CD4-positive, alpha-beta memory T cell (primary cell): ENCODE measurements around the gene ZBTB7A. TPM values are rescaled to one million over a fixed set of nuclear protein-coding genes. Genes with fewer than 3 reads are reported as not detected.
"Not testable (repeated sequence)": the region's sequence is repeated elsewhere in the genome, so short reads cannot be mapped to it uniquely, and the experiment has no call there.

Source experiments
- CTCF ChIA-PET: fragments of 350-600 bp; sonication (Branson Sonifier 250); formaldehyde crosslinking; loops from one replicate; lab custom pipeline; 2021; ENCODE audit warnings: inconsistent platforms; ENCODE audit not compliant: partially characterized antibody; lab: Charles Lee
- POLR2A ChIA-PET: fragments of 350-600 bp; sonication (Branson Sonifier 250); formaldehyde crosslinking; loops from one replicate; lab custom pipeline; 2021; ENCODE audit not compliant: partially characterized antibody; lab: Charles Lee
- DNase-seq, 5 donors: peaks; one replicate each; pipeline versions ENCODE4 v3.0.0 to v3.0.0-alpha.2; 2020 to 2022; ENCODE audit warnings: mixed read lengths in 1 of 5
- H3K27ac ChIP-seq: one replicate; pipeline ENCODE4 v1.7.0; 2013; ENCODE audit warnings: low read depth, low read length
- H3K27me3 ChIP-seq: 2 replicates; pipeline ENCODE4 v1.7.0; 2013; ENCODE audit warnings: mild to moderate bottlenecking, low read length, moderate library complexity; ENCODE audit not compliant: insufficient read depth
- H3K36me3 ChIP-seq: 2 replicates; pipeline ENCODE4 v1.7.0; 2013; ENCODE audit warnings: mild to moderate bottlenecking, low read length, moderate library complexity; ENCODE audit not compliant: insufficient read depth
- H3K4me1 ChIP-seq: 2 replicates; pipeline ENCODE4 v1.7.0; 2013; ENCODE audit warnings: mild to moderate bottlenecking, low read length, moderate library complexity; ENCODE audit not compliant: insufficient read depth
- H3K4me3 ChIP-seq, 2 donors: one replicate each; pipeline ENCODE4 v1.7.0; 2013; ENCODE audit warnings: low read length in 2 of 2, mild to moderate bottlenecking in 1 of 2
- H3K9me3 ChIP-seq, 2 donors: one replicate each; pipeline ENCODE4 v1.7.0; 2013; ENCODE audit warnings: low read length in 2 of 2, control low read depth in 1 of 2; ENCODE audit not compliant: control insufficient read depth in 1 of 2
- H3K27ac Mint-ChIP-seq, 7 donors: one replicate each; pipeline ENCODE4 v1.8.0; 2020 to 2021; ENCODE audit warnings: mixed read lengths in 7 of 7, mild to moderate bottlenecking in 6 of 7, inconsistent platforms in 3 of 7, moderate library complexity in 3 of 7
- H3K27me3 Mint-ChIP-seq, 2 donors: one replicate each; pipeline ENCODE4 v1.8.0; 2020 to 2021; ENCODE audit warnings: mixed read lengths in 2 of 2
- H3K36me3 Mint-ChIP-seq, 2 donors: one replicate each; pipeline ENCODE4 v1.8.0; 2020 to 2021; ENCODE audit warnings: mixed read lengths in 2 of 2, inconsistent platforms in 1 of 2, mild to moderate bottlenecking in 1 of 2
- H3K4me1 Mint-ChIP-seq, 4 donors: one replicate each; pipeline ENCODE4 v1.8.0; 2020 to 2021; ENCODE audit warnings: mixed read lengths in 4 of 4, mild to moderate bottlenecking in 1 of 4
- H3K4me3 Mint-ChIP-seq, 8 donors: one replicate each; pipeline ENCODE4 v1.8.0; 2020 to 2021; ENCODE audit warnings: mixed read lengths in 8 of 8, mild to moderate bottlenecking in 7 of 8, moderate library complexity in 6 of 8, inconsistent platforms in 3 of 8
- H3K9me3 Mint-ChIP-seq, 8 donors: one replicate each; pipeline ENCODE4 v1.8.0; 2020 to 2021; ENCODE audit warnings: mixed read lengths in 8 of 8, mild to moderate bottlenecking in 5 of 8, inconsistent platforms in 3 of 8, moderate library complexity in 1 of 8
- intact Hi-C: fragments of 100-400 bp; cut with micrococcal nuclease; formaldehyde crosslinking; loops from one replicate; pipeline ENCODE4 v1.15.1; 2023
- polyA plus RNA-seq, 2 donors: library from polyadenylated mRNA; unstranded; fragments of 300-500 nt; fragmentation: Illumina TruSeq; gene quantifications; one replicate each; pipeline ENCODE4 v1.2.3, GENCODE V29; 2021
- total RNA-seq, 2 experiments: library from RNA; stranded (reverse); gene quantifications; one replicate each; pipeline ENCODE4 v1.2.3, GENCODE V29; 2021

ZBTB7A gene
- total and polyA plus RNA-seq, 4 experiments from 2014 or later, result 9.6 to 57.7 (median 52.6) TPM

DNA sequence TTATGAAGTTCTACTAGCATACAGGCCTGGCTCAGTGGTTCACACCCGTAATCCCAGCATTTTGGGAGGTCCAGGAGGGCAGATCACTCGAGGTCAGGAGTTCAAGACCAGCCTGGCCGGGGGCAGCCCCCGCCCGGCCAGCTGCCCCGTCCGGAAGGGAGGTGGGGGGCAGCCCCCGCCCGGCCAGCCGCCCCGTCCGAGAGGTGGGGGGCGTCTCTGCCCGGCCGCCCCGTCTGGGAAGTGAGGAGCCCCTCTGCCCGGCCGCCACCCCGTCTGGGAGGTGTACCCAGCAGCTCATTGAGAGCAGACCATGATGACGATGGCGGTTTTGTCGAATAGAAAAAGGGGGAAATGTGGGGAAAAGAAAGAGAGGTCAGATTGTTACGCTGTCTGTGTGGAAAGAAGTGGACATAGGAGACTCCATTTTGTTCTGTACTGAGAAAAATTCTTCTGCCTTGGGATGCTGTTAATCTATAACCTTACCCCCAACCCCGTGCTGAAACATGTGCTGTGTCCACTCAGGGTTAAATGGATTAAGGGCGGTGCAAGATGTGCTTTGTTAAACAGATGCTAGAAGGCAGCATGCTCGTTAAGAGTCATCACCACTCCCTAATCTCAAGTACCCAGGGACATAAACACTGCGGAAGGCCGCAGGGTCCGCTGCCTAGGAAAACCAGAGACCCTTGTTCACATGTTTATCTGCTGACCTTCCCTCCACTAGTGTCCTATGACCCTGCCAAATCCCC is 67.9 kb downstream of the ZBTB7A start:
- H3K27ac ChIP-seq, POLR2A ChIA-PET, H3K36me3 Mint-ChIP-seq, H3K4me1 Mint-ChIP-seq, H3K4me3 Mint-ChIP-seq, H3K27me3 ChIP-seq, H3K27ac Mint-ChIP-seq, H3K36me3 ChIP-seq, CTCF ChIA-PET, H3K27me3 Mint-ChIP-seq, intact Hi-C loops, H3K9me3 Mint-ChIP-seq, H3K4me3 ChIP-seq, H3K9me3 ChIP-seq, DNase-seq, H3K4me1 ChIP-seq: not testable (repeated sequence)

DNA sequence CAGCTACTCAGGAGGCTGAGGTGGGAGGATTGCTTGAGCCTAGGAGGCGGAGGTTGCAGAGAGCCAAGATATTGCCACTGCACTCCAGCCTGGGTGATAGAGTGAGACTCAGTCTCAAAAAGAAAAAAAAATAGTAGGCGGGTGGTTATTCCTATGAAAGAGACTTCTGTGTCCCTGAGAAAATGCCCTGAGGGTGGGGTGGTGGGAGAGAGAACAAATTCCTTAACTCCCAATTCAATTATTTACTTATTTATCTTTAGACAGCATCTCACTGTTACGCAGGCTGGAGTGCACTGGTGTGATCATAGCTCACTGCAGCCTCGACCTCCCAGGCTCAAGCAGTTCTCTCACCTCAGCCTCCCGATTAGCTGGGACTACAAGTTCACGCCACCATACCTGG is 71.1 kb downstream of the ZBTB7A start:
- Mint-ChIP-seq H3K9me3 (no peaks in the 10 kb centered on the region), H3K27ac (no peak overlapping the region), H3K36me3 (no peaks in the 10 kb centered on the region), H3K27me3 (no peaks in the 10 kb centered on the region), H3K4me3 (no peak overlapping the region), H3K4me1 (peaks cover 0 to 3% (median 2%) of the 10 kb centered on the region in 4 donors)
- CTCF ChIA-PET, result interaction anchor here (1.4 kb wide), 1 partner anchor 144 kb away, joined by 4 read pairs; no protein-coding TSS in a partner anchor
- no peaks in the 10 kb centered on the region for H3K9me3 ChIP-seq
- H3K4me3 ChIP-seq, result no peak overlapping the region
- intact Hi-C loops, result no loop called here
- POLR2A ChIA-PET, result interaction anchor here (1.4 kb wide), 1 partner anchor 10 kb away, joined by 4 read pairs; the partner anchor contains the start of gene EEF2
- no peak for DNase-seq
- H3K36me3 ChIP-seq, result no peaks in the 10 kb centered on the region
- H3K4me1 ChIP-seq, result no peaks in the 10 kb centered on the region
- no peaks in the 10 kb centered on the region for H3K27me3 ChIP-seq
- no peak overlapping the region for H3K27ac ChIP-seq

Other genes with a start within 250 kb of the ZBTB7A start
- gene ZFR2, start 197.9 kb downstream of the ZBTB7A start, total RNA-seq, result 1 to 10 TPM; 1.2 to 3.1 TPM
- gene ZFR2, start 197.9 kb downstream of the ZBTB7A start, polyA plus RNA-seq, result 1 to 10 TPM; 3.9 to 4.1 TPM
- gene ATCAY, start 186.2 kb downstream of the ZBTB7A start, total RNA-seq, result not detected
- not detected for gene ATCAY, start 186.2 kb downstream of the ZBTB7A start, polyA plus RNA-seq
- gene NMRK2, start 133.8 kb downstream of the ZBTB7A start, total RNA-seq, result not detected
- not detected for gene NMRK2, start 133.8 kb downstream of the ZBTB7A start, polyA plus RNA-seq
- gene DAPK3, start 95.8 kb downstream of the ZBTB7A start, total RNA-seq, result 10 to 100 TPM; 40.0 to 40.7 TPM
- gene DAPK3, start 95.8 kb downstream of the ZBTB7A start, polyA plus RNA-seq, result 10 to 100 TPM; 22.3 to 26.0 TPM
- gene EEF2, start 81.4 kb downstream of the ZBTB7A start, total RNA-seq, result 1,000 to 10,000 TPM; 2,286 to 2,389 TPM
- gene EEF2, start 81.4 kb downstream of the ZBTB7A start, polyA plus RNA-seq, result 100 to 1,000 TPM; 274 to 749 TPM
- gene PIAS4, start 59.2 kb downstream of the ZBTB7A start, total RNA-seq, result 10 to 100 TPM; 38.6 to 42.6 TPM
- 1 to 10 TPM; 5.2 to 6.1 TPM for gene PIAS4, start 59.2 kb downstream of the ZBTB7A start, polyA plus RNA-seq
- gene MAP2K2, start 57.2 kb upstream of the ZBTB7A start, total RNA-seq, result 100 to 1,000 TPM; 125 to 126 TPM
- 100 to 1,000 TPM in 1 of 2 donors, 10 to 100 TPM in 1; 44.0 to 101 TPM for gene MAP2K2, start 57.2 kb upstream of the ZBTB7A start, polyA plus RNA-seq
- gene CREB3L3, start 86.7 kb upstream of the ZBTB7A start, total RNA-seq, result not detected
- not detected for gene CREB3L3, start 86.7 kb upstream of the ZBTB7A start, polyA plus RNA-seq
- 10 to 100 TPM; 26.8 to 27.0 TPM for gene SIRT6, start 115.7 kb upstream of the ZBTB7A start, total RNA-seq
- 1 to 10 TPM in 1 of 2 donors, under 1 TPM in 1; 0.19 to 5.0 TPM for gene SIRT6, start 115.7 kb upstream of the ZBTB7A start, polyA plus RNA-seq
- 1 to 10 TPM; 1.9 to 2.9 TPM for gene ANKRD24, start 115.8 kb upstream of the ZBTB7A start, total RNA-seq
- gene ANKRD24, start 115.8 kb upstream of the ZBTB7A start, polyA plus RNA-seq, result under 1 TPM in 1 of 2 donors, not detected in 1; 0.20 TPM
- not detected for gene EBI3, start 162.6 kb upstream of the ZBTB7A start, total RNA-seq
- gene EBI3, start 162.6 kb upstream of the ZBTB7A start, polyA plus RNA-seq, result under 1 TPM in 1 of 2 donors, not detected in 1; 0.26 TPM
- gene YJU2, start 180.2 kb upstream of the ZBTB7A start, total RNA-seq, result 10 to 100 TPM; 28.1 to 29.4 TPM
- gene YJU2, start 180.2 kb upstream of the ZBTB7A start, polyA plus RNA-seq, result 10 to 100 TPM; 13.0 to 36.1 TPM
- under 1 TPM in 1 of 2 experiments, not detected in 1; 0.58 TPM for gene SHD, start 212.4 kb upstream of the ZBTB7A start, total RNA-seq
- gene SHD, start 212.4 kb upstream of the ZBTB7A start, polyA plus RNA-seq, result not detected
- gene TMIGD2, start 235.5 kb upstream of the ZBTB7A start, total RNA-seq, result 1 to 10 TPM; 6.9 to 9.3 TPM
- 10 to 100 TPM; 22.9 to 23.7 TPM for gene TMIGD2, start 235.5 kb upstream of the ZBTB7A start, polyA plus RNA-seq
- gene FSD1, start 237.7 kb upstream of the ZBTB7A start, total RNA-seq, result 1 to 10 TPM in 1 of 2 experiments, under 1 TPM in 1; 0.73 to 1.4 TPM
- gene FSD1, start 237.7 kb upstream of the ZBTB7A start, polyA plus RNA-seq, result 1 to 10 TPM in 1 of 2 donors, under 1 TPM in 1; 0.61 to 2.4 TPM